ENCODE data around the gene HECW1. TPM values are rescaled to one million over a fixed set of nuclear protein-coding genes. Genes with fewer than 3 reads are reported as not detected.

Gene HECW1
- polyA plus RNA-seq, 4 donors = under 0.01 to 0.10 (median 0.03) TPM; not detected in 1

DNA sequence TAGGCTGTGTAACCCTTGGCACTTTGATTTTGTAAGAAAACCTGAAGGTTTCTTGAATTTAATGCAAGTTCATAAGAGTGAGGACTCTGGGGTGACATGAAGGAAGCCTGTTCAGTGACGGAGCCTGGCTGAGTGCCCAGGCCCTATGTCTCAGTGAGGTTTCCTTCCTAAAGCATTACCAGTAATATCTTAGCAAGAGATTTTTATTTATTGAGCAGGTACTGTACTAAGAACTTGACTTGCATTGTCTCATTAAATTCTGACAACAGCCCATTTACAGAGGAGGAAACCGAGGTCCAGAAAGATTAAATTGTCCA is 197.2 kb downstream of the HECW1 start:
- Histone ChIP-seq H3K4me3 (ENCODE audit: low read depth in 1 of 3, low read length in 3 of 3) (no peak overlapping the region), H3K4me1 (ENCODE audit: control insufficient read depth in 3 of 3, insufficient read depth in 2 of 3, low read depth in 1 of 3, low read length in 2 of 3) (no peaks in the 10 kb centered on the region), H3K36me3 (ENCODE audit: control insufficient read depth in 3 of 3, insufficient read depth in 2 of 3, low read depth in 1 of 3, low read length in 3 of 3) (no peaks in the 10 kb centered on the region), H3K9me3 (ENCODE audit: control insufficient read depth in 2 of 2, insufficient read depth in 1 of 2, low read depth in 1 of 2, low read length in 1 of 2) (no peaks in the 10 kb centered on the region), H3K27me3 (ENCODE audit: control insufficient read depth in 3 of 3, insufficient read depth in 3 of 3, low read length in 3 of 3) (peaks cover 0 to 3% (median 2%) of the 10 kb centered on the region in 3 donors), H3K27ac (ENCODE audit: low read depth in 1 of 3, low read length in 2 of 3) (no peak overlapping the region)
- DNase-seq (no peak), FAIRE-seq (no peak)
- WGBS, 3 donors = 63 to 70% (median 67%) methylated on average over 2 of the region's 2 CpGs

DNA sequence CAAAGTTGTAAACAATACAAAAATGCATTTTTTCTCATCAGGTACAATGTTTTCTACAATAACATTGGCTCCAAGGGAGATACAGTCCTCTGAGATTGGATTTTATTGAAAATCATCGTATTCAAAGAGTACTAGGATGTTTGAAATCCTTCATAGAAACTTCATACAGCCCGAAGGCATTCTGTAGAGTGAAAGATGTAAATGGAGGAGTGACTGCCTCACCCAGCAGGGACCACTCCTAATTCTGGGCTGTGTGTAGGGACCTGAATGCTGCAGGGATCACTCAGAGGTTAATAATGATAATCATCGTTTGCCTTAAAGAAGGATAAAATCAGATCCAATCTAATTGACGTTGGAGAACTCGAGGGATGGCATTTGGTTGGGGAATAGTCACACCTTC is 198.6 kb downstream of the HECW1 start:
- 69 to 88% (median 79%) methylated on average over 5 of the region's 5 CpGs for WGBS, 3 donors
- H3K4me3 ChIP-seq (ENCODE audit: low read depth in 1 of 3, low read length in 3 of 3) = no peak overlapping the region
- H3K27ac ChIP-seq (ENCODE audit: low read depth in 1 of 3, low read length in 2 of 3) = no peak overlapping the region
- no peak for DNase-seq
- no peaks in the 10 kb centered on the region for H3K4me1 ChIP-seq (ENCODE audit: control insufficient read depth in 3 of 3, insufficient read depth in 2 of 3, low read depth in 1 of 3, low read length in 2 of 3)
- FAIRE-seq = no peak
- peaks cover 0 to 3% (median 2%) of the 10 kb centered on the region in 3 donors for H3K27me3 ChIP-seq (ENCODE audit: control insufficient read depth in 3 of 3, insufficient read depth in 3 of 3, low read length in 3 of 3)
- no peaks in the 10 kb centered on the region for H3K36me3 ChIP-seq (ENCODE audit: control insufficient read depth in 3 of 3, insufficient read depth in 2 of 3, low read depth in 1 of 3, low read length in 3 of 3)
- no peaks in the 10 kb centered on the region for H3K9me3 ChIP-seq (ENCODE audit: control insufficient read depth in 2 of 2, insufficient read depth in 1 of 2, low read depth in 1 of 2, low read length in 1 of 2)

DNA sequence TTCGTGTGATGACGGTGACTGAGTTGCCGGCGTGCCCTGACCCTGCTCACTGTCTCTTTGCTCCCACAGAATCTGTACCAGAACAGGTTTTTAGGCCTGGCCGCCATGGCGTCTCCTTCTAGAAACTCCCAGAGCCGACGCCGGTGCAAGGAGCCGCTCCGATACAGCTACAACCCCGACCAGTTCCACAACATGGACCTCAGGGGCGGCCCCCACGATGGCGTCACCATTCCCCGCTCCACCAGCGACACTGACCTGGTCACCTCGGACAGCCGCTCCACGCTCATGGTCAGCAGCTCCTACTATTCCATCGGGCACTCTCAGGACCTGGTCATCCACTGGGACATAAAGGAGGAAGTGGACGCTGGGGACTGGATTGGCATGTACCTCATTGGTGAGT is 199.2 kb downstream of the HECW1 start:
- Histone ChIP-seq H3K9me3 (ENCODE audit: control insufficient read depth in 2 of 2, insufficient read depth in 1 of 2, low read depth in 1 of 2, low read length in 1 of 2) (no peaks in the 10 kb centered on the region), H3K27me3 (ENCODE audit: control insufficient read depth in 3 of 3, insufficient read depth in 3 of 3, low read length in 3 of 3) (peaks cover 0 to 3% (median 2%) of the 10 kb centered on the region in 3 donors), H3K4me3 (ENCODE audit: low read depth in 1 of 3, low read length in 3 of 3) (no peak overlapping the region), H3K4me1 (ENCODE audit: control insufficient read depth in 3 of 3, insufficient read depth in 2 of 3, low read depth in 1 of 3, low read length in 2 of 3) (no peaks in the 10 kb centered on the region), H3K36me3 (ENCODE audit: control insufficient read depth in 3 of 3, insufficient read depth in 2 of 3, low read depth in 1 of 3, low read length in 3 of 3) (no peaks in the 10 kb centered on the region), H3K27ac (ENCODE audit: low read depth in 1 of 3, low read length in 2 of 3) (no peak overlapping the region)
- FAIRE-seq = no peak
- DNase-seq = no peak
- WGBS, 3 donors = 91 to 95% (median 93%) methylated on average over 22 of the region's 22 CpGs

DNA sequence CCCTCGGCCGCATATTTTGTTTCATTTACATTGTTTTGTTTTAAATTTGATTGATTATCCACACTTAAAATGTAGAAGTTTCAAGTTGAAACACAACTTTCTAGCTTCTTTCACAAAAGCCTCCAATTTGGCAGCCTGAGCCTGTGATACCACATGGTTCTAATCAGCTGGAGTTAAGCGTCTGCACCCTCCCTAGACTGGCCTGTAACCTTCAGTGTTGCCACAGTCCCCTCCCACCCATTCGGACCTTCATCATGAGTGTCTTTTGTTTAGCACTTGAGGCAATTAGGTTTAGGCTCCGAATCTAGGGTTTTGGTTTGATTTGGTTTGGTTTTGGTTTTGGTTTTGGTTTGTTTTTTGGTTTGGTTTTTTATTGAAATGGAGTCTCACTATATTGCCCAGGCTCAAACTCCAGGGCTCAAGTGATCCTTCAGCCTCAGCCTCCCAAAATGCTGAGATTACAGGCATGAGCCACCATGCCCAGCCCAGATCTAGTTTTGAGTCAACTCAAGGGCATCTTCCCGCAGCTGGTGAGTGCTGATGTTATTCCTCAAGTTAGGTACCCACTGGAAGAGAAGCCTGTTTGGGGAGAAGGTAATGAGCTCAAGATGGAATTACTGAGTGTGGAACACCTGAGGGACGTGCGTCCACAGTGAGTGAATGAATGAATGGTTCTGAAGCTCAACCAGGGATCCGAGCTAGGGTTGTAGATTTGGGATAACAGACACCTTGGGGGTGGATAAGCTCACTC is 201.4 kb downstream of the HECW1 start:
- 69 to 70% (median 70%) methylated on average over 9 of the region's 9 CpGs for WGBS, 3 donors
- no peak overlapping the region for H3K4me3 ChIP-seq (ENCODE audit: low read depth in 1 of 3, low read length in 3 of 3)
- no peaks in the 10 kb centered on the region for H3K36me3 ChIP-seq (ENCODE audit: control insufficient read depth in 3 of 3, insufficient read depth in 2 of 3, low read depth in 1 of 3, low read length in 3 of 3)
- no peaks in the 10 kb centered on the region for H3K9me3 ChIP-seq (ENCODE audit: control insufficient read depth in 2 of 2, insufficient read depth in 1 of 2, low read depth in 1 of 2, low read length in 1 of 2)
- no peak overlapping the region for H3K27ac ChIP-seq (ENCODE audit: low read depth in 1 of 3, low read length in 2 of 3)
- FAIRE-seq (no peak), DNase-seq (no peak)
- H3K27me3 ChIP-seq (ENCODE audit: control insufficient read depth in 3 of 3, insufficient read depth in 3 of 3, low read length in 3 of 3) = peaks cover 0 to 3% (median 2%) of the 10 kb centered on the region in 3 donors
- H3K4me1 ChIP-seq (ENCODE audit: control insufficient read depth in 3 of 3, insufficient read depth in 2 of 3, low read depth in 1 of 3, low read length in 2 of 3) = no peaks in the 10 kb centered on the region

DNA sequence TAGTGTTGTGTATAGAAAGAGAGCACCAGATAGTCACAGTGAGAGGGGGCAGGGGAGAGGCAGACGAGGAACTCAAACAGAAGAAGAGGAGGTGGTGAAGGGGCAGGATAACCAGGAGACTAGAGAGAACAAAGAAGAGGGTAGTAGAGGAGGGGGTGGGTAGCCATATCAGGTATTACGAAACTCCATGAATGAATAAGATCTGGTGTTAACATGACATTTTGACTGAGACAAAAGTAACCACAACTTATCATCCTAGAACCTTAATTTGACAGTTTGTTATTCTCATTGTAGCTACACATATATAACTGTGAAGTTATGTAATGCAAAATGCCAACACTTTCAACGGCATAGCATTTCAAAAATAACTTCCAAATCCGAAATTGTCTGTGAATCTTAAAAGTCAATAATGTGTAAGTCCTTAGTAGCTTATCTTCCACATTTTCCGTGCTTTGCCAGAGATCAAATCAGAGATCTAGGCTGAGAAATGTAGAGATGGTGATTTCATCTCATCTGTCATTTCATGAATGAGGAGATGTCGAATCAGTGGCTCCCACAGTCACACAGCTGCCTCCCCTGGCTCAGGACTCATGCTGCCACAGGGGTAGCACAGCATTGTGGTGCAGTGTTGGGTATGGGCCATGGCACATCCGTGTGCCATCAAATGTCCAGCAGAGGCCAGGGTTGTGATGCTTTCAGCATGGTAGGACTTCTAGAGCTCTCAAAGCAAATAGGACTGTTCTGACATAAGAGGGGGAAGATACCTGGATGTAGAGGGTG is 202.1 kb downstream of the HECW1 start:
- 48 to 66% (median 56%) methylated on average over 7 of the region's 7 CpGs for WGBS, 3 donors
- H3K36me3 ChIP-seq (ENCODE audit: control insufficient read depth in 3 of 3, insufficient read depth in 2 of 3, low read depth in 1 of 3, low read length in 3 of 3) = no peaks in the 10 kb centered on the region
- H3K4me1 ChIP-seq (ENCODE audit: control insufficient read depth in 3 of 3, insufficient read depth in 2 of 3, low read depth in 1 of 3, low read length in 2 of 3) = no peaks in the 10 kb centered on the region
- FAIRE-seq (no peak), DNase-seq (no peak)
- peaks cover 0 to 3% (median 2%) of the 10 kb centered on the region in 3 donors for H3K27me3 ChIP-seq (ENCODE audit: control insufficient read depth in 3 of 3, insufficient read depth in 3 of 3, low read length in 3 of 3)
- H3K27ac ChIP-seq (ENCODE audit: low read depth in 1 of 3, low read length in 2 of 3) = no peak overlapping the region
- H3K4me3 ChIP-seq (ENCODE audit: low read depth in 1 of 3, low read length in 3 of 3) = no peak overlapping the region
- H3K9me3 ChIP-seq (ENCODE audit: control insufficient read depth in 2 of 2, insufficient read depth in 1 of 2, low read depth in 1 of 2, low read length in 1 of 2) = no peaks in the 10 kb centered on the region

DNA sequence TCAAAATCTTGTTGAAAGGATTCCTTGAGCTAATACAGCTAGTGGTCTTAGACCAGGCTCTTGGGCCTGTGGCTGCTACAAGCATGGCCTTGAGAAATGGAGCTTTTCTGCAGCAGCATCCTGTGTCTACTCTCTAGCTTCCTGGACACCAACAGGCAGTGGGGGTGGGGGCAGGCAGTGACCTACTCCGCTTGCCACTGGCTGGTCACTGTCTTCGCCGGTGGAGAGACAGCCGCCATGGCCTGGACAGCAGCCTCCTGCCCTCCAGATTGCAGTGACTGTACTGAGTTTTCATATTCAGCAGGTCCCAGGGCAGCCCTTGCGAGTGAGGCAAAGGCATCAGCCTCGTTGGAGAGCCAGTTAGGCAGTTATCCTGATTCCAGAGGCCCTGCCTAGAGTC is 204.6 kb downstream of the HECW1 start:
- Histone ChIP-seq H3K27ac (ENCODE audit: low read depth in 1 of 3, low read length in 2 of 3) (no peak overlapping the region), H3K27me3 (ENCODE audit: control insufficient read depth in 3 of 3, insufficient read depth in 3 of 3, low read length in 3 of 3) (peaks cover 0 to 3% (median 2%) of the 10 kb centered on the region in 3 donors), H3K4me1 (ENCODE audit: control insufficient read depth in 3 of 3, insufficient read depth in 2 of 3, low read depth in 1 of 3, low read length in 2 of 3) (no peaks in the 10 kb centered on the region), H3K36me3 (ENCODE audit: control insufficient read depth in 3 of 3, insufficient read depth in 2 of 3, low read depth in 1 of 3, low read length in 3 of 3) (no peaks in the 10 kb centered on the region), H3K9me3 (ENCODE audit: control insufficient read depth in 2 of 2, insufficient read depth in 1 of 2, low read depth in 1 of 2, low read length in 1 of 2) (no peaks in the 10 kb centered on the region), H3K4me3 (ENCODE audit: low read depth in 1 of 3, low read length in 3 of 3) (no peak overlapping the region)
- WGBS, 3 donors = 75 to 82% (median 77%) methylated on average over 6 of the region's 6 CpGs
- DNase-seq (no peak), FAIRE-seq (no peak)

DNA sequence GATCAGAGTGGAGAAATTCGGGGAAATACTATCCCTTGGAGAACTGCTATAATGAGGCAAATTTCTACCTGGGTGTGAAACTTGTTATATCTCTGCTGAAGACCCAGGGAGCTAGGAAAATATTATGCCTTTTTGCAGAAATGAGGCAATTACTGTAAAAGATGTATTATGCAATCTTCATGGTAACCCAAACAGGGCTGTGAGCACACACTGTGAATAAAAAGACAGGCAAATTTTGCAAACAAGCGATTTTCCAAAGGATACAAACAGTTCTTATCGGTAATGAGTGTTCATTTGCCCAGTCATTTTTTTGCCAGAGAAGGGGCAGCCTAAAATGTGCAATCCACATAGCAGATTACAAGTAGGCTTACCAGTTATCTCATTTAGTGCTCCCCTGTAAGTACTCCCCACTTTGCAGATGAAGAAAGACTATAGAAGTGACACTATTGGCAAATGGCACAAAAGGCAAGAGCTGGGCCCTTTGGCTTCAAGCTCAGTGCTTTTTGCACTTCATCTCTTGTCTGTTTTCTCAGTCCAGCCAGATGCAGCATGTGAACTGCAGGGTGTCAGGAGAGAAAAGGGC is 205.8 kb downstream of the HECW1 start:
- DNase-seq (no peak), FAIRE-seq (no peak)
- Histone ChIP-seq H3K9me3 (ENCODE audit: control insufficient read depth in 2 of 2, insufficient read depth in 1 of 2, low read depth in 1 of 2, low read length in 1 of 2) (no peaks in the 10 kb centered on the region), H3K36me3 (ENCODE audit: control insufficient read depth in 3 of 3, insufficient read depth in 2 of 3, low read depth in 1 of 3, low read length in 3 of 3) (no peaks in the 10 kb centered on the region), H3K27ac (ENCODE audit: low read depth in 1 of 3, low read length in 2 of 3) (no peak overlapping the region), H3K4me3 (ENCODE audit: low read depth in 1 of 3, low read length in 3 of 3) (no peak overlapping the region), H3K27me3 (ENCODE audit: control insufficient read depth in 3 of 3, insufficient read depth in 3 of 3, low read length in 3 of 3) (peaks cover 0 to 3% (median 2%) of the 10 kb centered on the region in 3 donors), H3K4me1 (ENCODE audit: control insufficient read depth in 3 of 3, insufficient read depth in 2 of 3, low read depth in 1 of 3, low read length in 2 of 3) (no peaks in the 10 kb centered on the region)
- WGBS, 3 donors = 74 to 76% (median 76%) methylated on average over 3 of the region's 3 CpGs

DNA sequence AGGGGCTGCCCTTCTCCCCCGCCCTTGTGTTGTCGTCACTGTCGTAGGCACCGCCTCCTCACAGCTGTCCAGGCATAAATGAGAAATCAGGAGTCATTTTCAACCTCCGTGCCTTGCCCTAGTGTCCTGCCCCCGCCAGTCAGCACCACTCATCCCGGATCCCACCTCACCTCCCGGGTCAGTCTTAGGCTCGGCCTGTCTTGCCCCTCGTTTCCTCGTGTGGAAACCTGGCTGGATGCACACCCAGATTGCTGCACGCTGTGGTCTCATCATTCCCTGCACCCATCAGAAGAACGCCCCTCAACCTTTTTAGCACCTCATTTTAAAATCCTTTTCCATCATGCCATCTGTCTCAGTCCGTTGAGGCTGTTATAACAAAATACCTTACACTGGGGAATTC is 213.1 kb downstream of the HECW1 start:
- Histone ChIP-seq H3K9me3 (ENCODE audit: control insufficient read depth in 2 of 2, insufficient read depth in 1 of 2, low read depth in 1 of 2, low read length in 1 of 2) (no peaks in the 10 kb centered on the region), H3K27ac (ENCODE audit: low read depth in 1 of 3, low read length in 2 of 3) (no peak overlapping the region), H3K27me3 (ENCODE audit: control insufficient read depth in 3 of 3, insufficient read depth in 3 of 3, low read length in 3 of 3) (no peaks in the 10 kb centered on the region), H3K4me3 (ENCODE audit: low read depth in 1 of 3, low read length in 3 of 3) (no peak overlapping the region), H3K36me3 (ENCODE audit: control insufficient read depth in 3 of 3, insufficient read depth in 2 of 3, low read depth in 1 of 3, low read length in 3 of 3) (no peaks in the 10 kb centered on the region), H3K4me1 (ENCODE audit: control insufficient read depth in 3 of 3, insufficient read depth in 2 of 3, low read depth in 1 of 3, low read length in 2 of 3) (no peaks in the 10 kb centered on the region)
- 70 to 80% (median 77%) methylated on average over 14 of the region's 14 CpGs for WGBS, 3 donors
- DNase-seq (no peak), FAIRE-seq (no peak)

Measured in small intestine (tissue), 7 donors.